ENCODE data around the gene FNDC11. TPM values are rescaled to one million over a fixed set of nuclear protein-coding genes. Genes with fewer than 3 reads are reported as not detected.

FNDC11 gene
- total and polyA plus RNA-seq, 3 donors from 2014 or later, result 85.4 to 147 (median 121) TPM

DNA sequence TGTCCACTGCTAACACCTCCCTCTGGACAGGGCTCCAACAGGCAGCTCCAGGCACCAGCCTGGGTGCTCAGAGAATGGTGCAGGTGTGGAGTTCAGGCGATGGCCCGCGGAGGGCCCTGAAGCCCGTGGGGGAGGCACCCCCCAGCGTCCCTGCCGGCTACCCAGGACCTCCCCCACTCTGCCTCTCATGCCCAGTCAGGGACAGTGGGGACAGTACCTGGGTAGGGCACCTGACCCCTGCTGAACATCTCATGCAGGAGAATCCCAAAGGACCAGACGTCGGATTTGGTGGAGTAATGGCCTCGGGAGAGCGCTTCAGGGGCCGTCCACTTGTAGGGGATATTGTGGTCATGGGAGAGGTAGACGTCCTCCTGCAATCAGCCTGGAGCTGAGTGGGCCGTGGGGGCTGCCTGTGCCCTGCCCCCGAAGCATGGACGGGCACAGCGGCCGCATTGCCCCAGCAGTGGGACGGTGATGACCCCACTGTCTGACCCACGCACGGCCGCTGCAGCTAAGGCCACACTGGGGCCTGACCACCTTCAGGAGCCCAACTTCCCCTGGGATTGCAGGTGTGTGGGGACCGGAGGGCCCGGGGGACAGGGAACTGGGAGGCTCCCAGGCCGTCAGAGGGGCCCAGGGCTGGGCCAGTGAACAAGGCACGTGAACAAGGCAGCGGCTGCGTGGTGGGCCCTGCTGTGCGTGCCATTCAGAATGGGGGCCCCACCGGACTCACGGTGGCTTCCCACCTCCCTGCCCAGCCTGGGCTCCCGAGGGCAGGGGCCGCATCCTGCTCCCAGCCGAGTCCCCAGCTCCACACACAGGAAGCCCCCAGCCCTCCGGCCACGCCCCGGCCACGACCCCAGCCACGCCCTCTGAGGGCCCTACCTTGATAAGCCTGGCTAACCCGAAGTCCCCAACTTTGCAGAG is 23.8 kb upstream of the FNDC11 start:
- TF ChIP-seq CTCF (IDR thresholded peaks at IDR 0.05) (no peak), POLR2A (IDR thresholded peaks at IDR 0.05) (no peak)
- WGBS, 2 donors, result 73 to 81% methylated on average over 18 to 39 of the region's 39 CpGs
- intact Hi-C loops (cut with DNase I; ENCODE audit: low total_unique reads), result no loop called here

GRCh38 chr20:63530788-63531160 is 23.2 kb upstream of the FNDC11 start:
- Histone ChIP-seq H3K9me3 (no peaks in the 10 kb centered on the region), H3K4me1 (peaks cover 4% of the 10 kb centered on the region), H3K4me3 (no peak overlapping the region), H3K27ac (no peak overlapping the region), H3K36me3 (ENCODE audit: low read depth, missing control alignments) (no peaks in the 10 kb centered on the region), H3K27me3 (no peaks in the 10 kb centered on the region)
- WGBS, 2 donors, result 80 to 81% methylated on average over 5 to 14 of the region's 14 CpGs
- TF ChIP-seq CTCF (IDR thresholded peaks at IDR 0.05), result no peak
- no peak for DNase-seq
- intact Hi-C loops (cut with DNase I; ENCODE audit: low total_unique reads), result no loop called here

More for the DNA sequence above, 23.8 kb upstream of the FNDC11 start:
- Histone ChIP-seq H3K36me3 (ENCODE audit: low read depth, missing control alignments) (no peaks in the 10 kb centered on the region), H3K27ac (no peak overlapping the region), H3K9me3 (no peaks in the 10 kb centered on the region), H3K4me3 (no peak overlapping the region), H3K4me1 (peaks cover 3% of the 10 kb centered on the region), H3K27me3 (no peaks in the 10 kb centered on the region)
- DNase-seq, result no peak

- intact Hi-C loops (cut with DNase I; ENCODE audit: low total_unique reads), result no loop called here
- DNase-seq, result no peak
- Histone ChIP-seq H3K9me3 (no peaks in the 10 kb centered on the region), H3K36me3 (ENCODE audit: low read depth, missing control alignments) (no peaks in the 10 kb centered on the region), H3K27ac (no peak overlapping the region), H3K4me3 (no peak overlapping the region), H3K27me3 (no peaks in the 10 kb centered on the region), H3K4me1 (peaks cover 4% of the 10 kb centered on the region)
- TF ChIP-seq POLR2A (IDR thresholded peaks at IDR 0.05) (no peak), CTCF (IDR thresholded peaks at IDR 0.05) (no peak)
- 80 to 84% methylated on average over 27 of the region's 27 CpGs for WGBS, 2 donors
Measured at GRCh38 chr20:63531686-63532448, 22.1 kb upstream of the FNDC11 start.

DNA sequence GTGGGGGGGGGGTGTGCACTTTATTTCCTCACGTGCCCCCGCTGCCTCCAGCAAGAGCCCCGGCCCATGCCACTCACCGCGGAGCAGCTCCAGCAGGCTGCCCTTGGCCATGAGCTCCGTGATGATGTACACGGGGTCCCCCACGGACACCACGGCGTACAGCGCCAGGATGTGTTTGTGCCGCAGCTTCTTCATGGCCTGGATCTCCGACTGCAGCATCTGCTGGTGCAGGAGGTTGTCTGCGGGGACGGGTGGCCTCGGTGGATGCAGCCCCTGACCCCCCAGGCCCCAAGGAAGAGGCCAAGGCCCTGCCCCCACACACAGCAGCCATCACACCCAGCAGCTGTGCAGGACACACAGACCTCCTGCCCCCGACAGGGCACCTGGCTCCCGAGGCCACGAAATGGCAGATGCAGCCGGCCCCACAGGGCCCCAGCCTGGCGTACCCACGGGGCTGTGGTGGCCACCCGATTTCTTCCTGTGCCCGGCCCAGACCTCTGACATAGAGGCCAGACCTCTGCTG is 21.4 kb upstream of the FNDC11 start:
- DNase-seq, result no peak
- 76 to 80% methylated on average over 20 to 24 of the region's 24 CpGs for WGBS, 2 donors
- H3K4me3 ChIP-seq, result no peak overlapping the region
- H3K27me3 ChIP-seq, result no peaks in the 10 kb centered on the region
- intact Hi-C loops (cut with DNase I; ENCODE audit: low total_unique reads), result no loop called here
- H3K4me1 ChIP-seq, result peaks cover 4% of the 10 kb centered on the region
- H3K27ac ChIP-seq, result no peak overlapping the region
- no peaks in the 10 kb centered on the region for H3K9me3 ChIP-seq
- TF ChIP-seq CTCF (IDR thresholded peaks at IDR 0.05) (no peak), POLR2A (IDR thresholded peaks at IDR 0.05) (no peak)
- no peaks in the 10 kb centered on the region for H3K36me3 ChIP-seq (ENCODE audit: low read depth, missing control alignments)
